HT-29 (cell line): Measurements from ENCODE around the gene MPDZ. TPM values are rescaled to one million over a fixed set of nuclear protein-coding genes. Genes with fewer than 3 reads are reported as not detected.
A peak's percentile ranks its signal among the peaks of the same experiment; 100 is the strongest.

Experiments
- DNase-seq: peaks from one replicate; pipeline ENCODE4 v3.0.0-alpha.2; 2015; ENCODE audit warnings: low spot score
- total RNA-seq: library from RNA; depleted of rRNA; stranded (reverse); fragments of >200 nt; shearing (Covaris generic); gene quantifications from 2 replicates; pipeline ENCODE4 v1.2.3, GENCODE V29; 2014

Gene MPDZ
- total RNA-seq, 1 experiment from 2014 or later, result not detected

GRCh38 chr9:13179257-13179656 is 100.2 kb downstream of the MPDZ start:
- DNase-seq, result no peak

- DNase-seq, result no peak
These were observed 103.8 kb downstream of the MPDZ start for GRCh38 chr9:13175732-13176131.

- DNase-seq, result no peak
These were observed 104.4 kb downstream of the MPDZ start for GRCh38 chr9:13174906-13175639.

- no peak for DNase-seq
These were observed 105.9 kb downstream of the MPDZ start for GRCh38 chr9:13173553-13173952.

- DNase-seq, result no peak
These were observed 108.2 kb downstream of the MPDZ start for GRCh38 chr9:13171261-13171660.

GRCh38 chr9:13166996-13167395 is 112.5 kb downstream of the MPDZ start:
- no peak for DNase-seq

- no peak for DNase-seq
These were observed 113.5 kb downstream of the MPDZ start for GRCh38 chr9:13165956-13166355.

- DNase-seq, result no peak
These were observed 114.1 kb downstream of the MPDZ start for GRCh38 chr9:13165236-13165945.

- no peak for DNase-seq
These were observed 115.5 kb downstream of the MPDZ start for GRCh38 chr9:13163946-13164345.

GRCh38 chr9:13163287-13163686 is 116.2 kb downstream of the MPDZ start:
- no peak for DNase-seq

GRCh38 chr9:13160051-13160450 is 119.4 kb downstream of the MPDZ start:
- no peak for DNase-seq

GRCh38 chr9:13158986-13159385 is 120.5 kb downstream of the MPDZ start:
- no peak for DNase-seq

- DNase-seq, result no peak
These were observed 128.0 kb downstream of the MPDZ start for GRCh38 chr9:13151489-13151888.

GRCh38 chr9:13149454-13149853 is 130.0 kb downstream of the MPDZ start:
- DNase-seq, result no peak

GRCh38 chr9:13146840-13147239 is 132.7 kb downstream of the MPDZ start:
- no peak for DNase-seq

- no peak for DNase-seq
These were observed 134.2 kb downstream of the MPDZ start for GRCh38 chr9:13145340-13145739.

- DNase-seq, result no peak
These were observed 135.2 kb downstream of the MPDZ start for GRCh38 chr9:13144166-13144775.

- no peak for DNase-seq
These were observed 136.2 kb downstream of the MPDZ start for GRCh38 chr9:13143281-13143680.

GRCh38 chr9:13142776-13143175 is 136.7 kb downstream of the MPDZ start:
- no peak for DNase-seq

- no peak for DNase-seq
These were observed 137.9 kb downstream of the MPDZ start for GRCh38 chr9:13141629-13142028.

GRCh38 chr9:13140843-13141592 is 138.5 kb downstream of the MPDZ start:
- no peak for DNase-seq

- peak; percentile 11 for DNase-seq
These were observed 139.8 kb downstream of the MPDZ start for GRCh38 chr9:13139641-13140171.
